ENCODE data around the gene CCDC85A.

The CCDC85A gene

DNA sequence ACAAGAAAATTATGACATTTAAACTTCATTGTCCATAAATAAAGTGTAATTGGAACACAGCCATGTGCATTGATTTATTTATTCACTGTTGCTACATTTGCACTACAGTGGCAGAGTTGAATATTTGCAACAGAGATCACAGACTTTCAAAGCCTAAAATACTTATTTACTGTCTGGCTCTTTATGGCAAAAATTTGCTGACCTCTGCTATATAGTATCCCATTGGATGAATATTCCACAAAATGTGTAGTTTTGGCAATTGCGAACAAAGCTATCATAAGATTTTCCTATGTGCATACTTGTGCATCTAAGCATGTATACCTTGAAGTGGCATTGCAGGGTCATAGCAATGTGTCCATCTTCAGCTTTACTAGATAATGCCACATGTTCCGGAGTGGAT, 32.1 kb downstream of the CCDC85A start:
- ATAC-seq, result peak; percentile 27; the same call in 2 of the 3 replicates
- no peak for TF ChIP-seq GLIS3 (CRISPR knock-in tag; IDR thresholded peaks at IDR 0.05)
- no peak for TF ChIP-seq ZNF70 (CRISPR knock-in tag; IDR thresholded peaks at IDR 0.05)
- TF ChIP-seq CSDC2 (CRISPR knock-in tag; IDR thresholded peaks at IDR 0.05), result no peak
- no peak for TF ChIP-seq PPARA (CRISPR knock-in tag; IDR thresholded peaks at IDR 0.05; ENCODE audit: borderline replicate concordance)
- TF ChIP-seq, protein P1, sequence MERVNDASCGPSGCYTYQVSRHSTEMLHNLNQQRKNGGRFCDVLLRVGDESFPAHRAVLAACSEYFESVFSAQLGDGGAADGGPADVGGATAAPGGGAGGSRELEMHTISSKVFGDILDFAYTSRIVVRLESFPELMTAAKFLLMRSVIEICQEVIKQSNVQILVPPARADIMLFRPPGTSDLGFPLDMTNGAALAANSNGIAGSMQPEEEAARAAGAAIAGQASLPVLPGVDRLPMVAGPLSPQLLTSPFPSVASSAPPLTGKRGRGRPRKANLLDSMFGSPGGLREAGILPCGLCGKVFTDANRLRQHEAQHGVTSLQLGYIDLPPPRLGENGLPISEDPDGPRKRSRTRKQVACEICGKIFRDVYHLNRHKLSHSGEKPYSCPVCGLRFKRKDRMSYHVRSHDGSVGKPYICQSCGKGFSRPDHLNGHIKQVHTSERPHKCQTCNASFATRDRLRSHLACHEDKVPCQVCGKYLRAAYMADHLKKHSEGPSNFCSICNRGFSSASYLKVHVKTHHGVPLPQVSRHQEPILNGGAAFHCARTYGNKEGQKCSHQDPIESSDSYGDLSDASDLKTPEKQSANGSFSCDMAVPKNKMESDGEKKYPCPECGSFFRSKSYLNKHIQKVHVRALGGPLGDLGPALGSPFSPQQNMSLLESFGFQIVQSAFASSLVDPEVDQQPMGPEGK (CRISPR knock-in tag; IDR thresholded peaks at IDR 0.05; ENCODE audit: borderline replicate concordance), result no peak
- no peak for TF ChIP-seq TOX (CRISPR knock-in tag; IDR thresholded peaks at IDR 0.05; ENCODE audit: borderline replicate concordance)
- no peak for TF ChIP-seq SNAI2 (CRISPR knock-in tag; IDR thresholded peaks at IDR 0.05)
- no peak for TF ChIP-seq ZFP30 (CRISPR knock-in tag; IDR thresholded peaks at IDR 0.05)
- TF ChIP-seq OSR1 (CRISPR knock-in tag; IDR thresholded peaks at IDR 0.05), result no peak
- TF ChIP-seq, protein P2, sequence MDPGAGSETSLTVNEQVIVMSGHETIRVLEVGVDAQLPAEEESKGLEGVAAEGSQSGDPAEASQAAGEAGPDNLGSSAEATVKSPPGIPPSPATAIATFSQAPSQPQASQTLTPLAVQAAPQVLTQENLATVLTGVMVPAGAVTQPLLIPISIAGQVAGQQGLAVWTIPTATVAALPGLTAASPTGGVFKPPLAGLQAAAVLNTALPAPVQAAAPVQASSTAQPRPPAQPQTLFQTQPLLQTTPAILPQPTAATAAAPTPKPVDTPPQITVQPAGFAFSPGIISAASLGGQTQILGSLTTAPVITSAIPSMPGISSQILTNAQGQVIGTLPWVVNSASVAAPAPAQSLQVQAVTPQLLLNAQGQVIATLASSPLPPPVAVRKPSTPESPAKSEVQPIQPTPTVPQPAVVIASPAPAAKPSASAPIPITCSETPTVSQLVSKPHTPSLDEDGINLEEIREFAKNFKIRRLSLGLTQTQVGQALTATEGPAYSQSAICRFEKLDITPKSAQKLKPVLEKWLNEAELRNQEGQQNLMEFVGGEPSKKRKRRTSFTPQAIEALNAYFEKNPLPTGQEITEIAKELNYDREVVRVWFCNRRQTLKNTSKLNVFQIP (CRISPR knock-in tag; IDR thresholded peaks at IDR 0.05; ENCODE audit: borderline replicate concordance, low read depth), result no peak
- TF ChIP-seq, protein P3, sequence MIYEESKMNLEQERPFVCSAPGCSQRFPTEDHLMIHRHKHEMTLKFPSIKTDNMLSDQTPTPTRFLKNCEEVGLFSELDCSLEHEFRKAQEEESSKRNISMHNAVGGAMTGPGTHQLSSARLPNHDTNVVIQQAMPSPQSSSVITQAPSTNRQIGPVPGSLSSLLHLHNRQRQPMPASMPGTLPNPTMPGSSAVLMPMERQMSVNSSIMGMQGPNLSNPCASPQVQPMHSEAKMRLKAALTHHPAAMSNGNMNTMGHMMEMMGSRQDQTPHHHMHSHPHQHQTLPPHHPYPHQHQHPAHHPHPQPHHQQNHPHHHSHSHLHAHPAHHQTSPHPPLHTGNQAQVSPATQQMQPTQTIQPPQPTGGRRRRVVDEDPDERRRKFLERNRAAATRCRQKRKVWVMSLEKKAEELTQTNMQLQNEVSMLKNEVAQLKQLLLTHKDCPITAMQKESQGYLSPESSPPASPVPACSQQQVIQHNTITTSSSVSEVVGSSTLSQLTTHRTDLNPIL (CRISPR knock-in tag; IDR thresholded peaks at IDR 0.05; ENCODE audit: low read depth), result no peak
- TF ChIP-seq ISL1 (CRISPR knock-in tag; IDR thresholded peaks at IDR 0.05), result no peak
- no peak for TF ChIP-seq RARB (CRISPR knock-in tag; IDR thresholded peaks at IDR 0.05)
- no peak for TF ChIP-seq ARNTL (CRISPR knock-in tag; IDR thresholded peaks at IDR 0.05; ENCODE audit: borderline replicate concordance, low read depth)
- TF ChIP-seq ZNF565 (CRISPR knock-in tag; conservative IDR thresholded peaks at IDR 0.05; ENCODE audit: low read depth), result no peak
- TF ChIP-seq, protein P4, sequence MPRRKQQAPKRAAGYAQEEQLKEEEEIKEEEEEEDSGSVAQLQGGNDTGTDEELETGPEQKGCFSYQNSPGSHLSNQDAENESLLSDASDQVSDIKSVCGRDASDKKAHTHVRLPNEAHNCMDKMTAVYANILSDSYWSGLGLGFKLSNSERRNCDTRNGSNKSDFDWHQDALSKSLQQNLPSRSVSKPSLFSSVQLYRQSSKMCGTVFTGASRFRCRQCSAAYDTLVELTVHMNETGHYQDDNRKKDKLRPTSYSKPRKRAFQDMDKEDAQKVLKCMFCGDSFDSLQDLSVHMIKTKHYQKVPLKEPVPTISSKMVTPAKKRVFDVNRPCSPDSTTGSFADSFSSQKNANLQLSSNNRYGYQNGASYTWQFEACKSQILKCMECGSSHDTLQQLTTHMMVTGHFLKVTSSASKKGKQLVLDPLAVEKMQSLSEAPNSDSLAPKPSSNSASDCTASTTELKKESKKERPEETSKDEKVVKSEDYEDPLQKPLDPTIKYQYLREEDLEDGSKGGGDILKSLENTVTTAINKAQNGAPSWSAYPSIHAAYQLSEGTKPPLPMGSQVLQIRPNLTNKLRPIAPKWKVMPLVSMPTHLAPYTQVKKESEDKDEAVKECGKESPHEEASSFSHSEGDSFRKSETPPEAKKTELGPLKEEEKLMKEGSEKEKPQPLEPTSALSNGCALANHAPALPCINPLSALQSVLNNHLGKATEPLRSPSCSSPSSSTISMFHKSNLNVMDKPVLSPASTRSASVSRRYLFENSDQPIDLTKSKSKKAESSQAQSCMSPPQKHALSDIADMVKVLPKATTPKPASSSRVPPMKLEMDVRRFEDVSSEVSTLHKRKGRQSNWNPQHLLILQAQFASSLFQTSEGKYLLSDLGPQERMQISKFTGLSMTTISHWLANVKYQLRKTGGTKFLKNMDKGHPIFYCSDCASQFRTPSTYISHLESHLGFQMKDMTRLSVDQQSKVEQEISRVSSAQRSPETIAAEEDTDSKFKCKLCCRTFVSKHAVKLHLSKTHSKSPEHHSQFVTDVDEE (CRISPR knock-in tag; IDR thresholded peaks at IDR 0.05), result no peak
- no peak for TF ChIP-seq TCF4 (CRISPR knock-in tag; IDR thresholded peaks at IDR 0.05; ENCODE audit: borderline replicate concordance)

DNA sequence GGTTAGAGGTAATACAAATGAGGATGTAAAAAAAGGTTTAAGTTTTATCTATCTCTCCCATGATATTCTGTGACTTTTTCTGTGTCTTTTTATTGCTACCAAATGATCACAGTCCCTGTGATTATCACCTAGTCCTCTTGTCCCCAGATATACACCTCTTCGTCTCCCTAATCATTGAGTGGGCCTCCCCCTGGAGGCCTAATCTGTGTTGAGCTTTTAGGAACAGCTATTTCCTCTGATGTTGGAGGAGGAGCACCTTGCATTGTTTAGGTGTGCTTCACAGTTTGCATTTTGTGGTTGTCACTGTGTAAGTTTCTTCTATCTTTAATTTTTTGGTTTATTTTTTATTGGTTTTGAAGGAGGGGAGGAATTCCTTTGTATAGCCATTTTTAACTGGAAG, 33.3 kb downstream of the CCDC85A start:
- TF ChIP-seq PPARA (CRISPR knock-in tag; IDR thresholded peaks at IDR 0.05; ENCODE audit: borderline replicate concordance) (no peak), ZFP30 (CRISPR knock-in tag; IDR thresholded peaks at IDR 0.05) (no peak), SNAI2 (CRISPR knock-in tag; IDR thresholded peaks at IDR 0.05) (no peak), ISL1 (CRISPR knock-in tag; IDR thresholded peaks at IDR 0.05) (no peak), TOX (CRISPR knock-in tag; IDR thresholded peaks at IDR 0.05; ENCODE audit: borderline replicate concordance) (no peak), ZC3H10 (CRISPR knock-in tag; IDR thresholded peaks at IDR 0.05) (no peak), ZNF70 (CRISPR knock-in tag; IDR thresholded peaks at IDR 0.05) (no peak), BACH2 (CRISPR knock-in tag; IDR thresholded peaks at IDR 0.05; ENCODE audit: borderline replicate concordance) (no peak), ZFP3 (CRISPR knock-in tag; IDR thresholded peaks at IDR 0.05) (no peak), ARNTL (CRISPR knock-in tag; IDR thresholded peaks at IDR 0.05; ENCODE audit: borderline replicate concordance, low read depth) (no peak), ESRRG (CRISPR knock-in tag; IDR thresholded peaks at IDR 0.05) (no peak), ZNF565 (CRISPR knock-in tag; conservative IDR thresholded peaks at IDR 0.05; ENCODE audit: low read depth) (no peak), OSR1 (CRISPR knock-in tag; IDR thresholded peaks at IDR 0.05) (no peak), RARB (CRISPR knock-in tag; IDR thresholded peaks at IDR 0.05) (no peak), GLIS3 (CRISPR knock-in tag; IDR thresholded peaks at IDR 0.05) (no peak)
- TF ChIP-seq, protein P3 (CRISPR knock-in tag; IDR thresholded peaks at IDR 0.05; ENCODE audit: low read depth), result no peak
- TF ChIP-seq, protein P5, sequence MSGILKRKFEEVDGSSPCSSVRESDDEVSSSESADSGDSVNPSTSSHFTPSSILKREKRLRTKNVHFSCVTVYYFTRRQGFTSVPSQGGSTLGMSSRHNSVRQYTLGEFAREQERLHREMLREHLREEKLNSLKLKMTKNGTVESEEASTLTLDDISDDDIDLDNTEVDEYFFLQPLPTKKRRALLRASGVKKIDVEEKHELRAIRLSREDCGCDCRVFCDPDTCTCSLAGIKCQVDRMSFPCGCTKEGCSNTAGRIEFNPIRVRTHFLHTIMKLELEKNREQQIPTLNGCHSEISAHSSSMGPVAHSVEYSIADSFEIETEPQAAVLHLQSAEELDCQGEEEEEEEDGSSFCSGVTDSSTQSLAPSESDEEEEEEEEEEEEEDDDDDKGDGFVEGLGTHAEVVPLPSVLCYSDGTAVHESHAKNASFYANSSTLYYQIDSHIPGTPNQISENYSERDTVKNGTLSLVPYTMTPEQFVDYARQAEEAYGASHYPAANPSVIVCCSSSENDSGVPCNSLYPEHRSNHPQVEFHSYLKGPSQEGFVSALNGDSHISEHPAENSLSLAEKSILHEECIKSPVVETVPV (CRISPR knock-in tag; IDR thresholded peaks at IDR 0.05), result no peak
- TF ChIP-seq, protein P2 (CRISPR knock-in tag; IDR thresholded peaks at IDR 0.05; ENCODE audit: borderline replicate concordance, low read depth), result no peak
- TF ChIP-seq, protein P1 (CRISPR knock-in tag; IDR thresholded peaks at IDR 0.05; ENCODE audit: borderline replicate concordance), result no peak
- ATAC-seq, result peak; percentile 38; the same call in 2 of the 3 replicates

All from SK-N-SH treated with all-trans-retinoic acid at 6 μM for 48 hours (cell line).